Activated CD4-positive, alpha-beta T cell treated with anti-CD3 and anti-CD28 coated beads, Interleukin-2, Interleukin-4, amounts not matched to agents 100 ng/mL and 50 ng/mL, durations not matched to agents 16 hours and 8 hours (primary cell): ENCODE results near the gene NPR1.
"Not testable (repeated sequence)": the region's sequence is repeated elsewhere in the genome, so short reads cannot be mapped to it uniquely, and the experiment has no call there.

Source experiments
- DNase-seq: peaks from one replicate; pipeline ENCODE4 v3.0.0-alpha.2; 2020; ENCODE audit warnings: low spot score

Gene NPR1

DNA sequence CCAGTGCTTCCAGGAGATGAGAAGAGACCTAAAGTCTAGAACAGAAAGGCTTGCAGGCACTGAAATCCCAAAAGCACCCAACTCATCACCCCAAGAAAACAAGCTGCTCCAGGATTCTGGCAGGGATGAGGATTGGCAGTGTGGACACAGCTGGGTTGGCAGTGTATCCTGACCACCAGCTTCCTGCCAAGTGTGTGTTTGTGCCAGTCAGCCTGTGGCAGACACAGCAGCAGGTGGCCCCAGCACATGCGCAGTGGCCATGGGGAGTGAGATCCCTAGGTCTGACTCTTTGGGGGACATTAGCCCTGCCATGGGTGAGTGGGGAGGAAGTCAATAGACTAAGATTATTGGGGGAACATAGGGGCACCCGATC, 28.6 kb upstream of the NPR1 start:
- no peak for DNase-seq

DNA sequence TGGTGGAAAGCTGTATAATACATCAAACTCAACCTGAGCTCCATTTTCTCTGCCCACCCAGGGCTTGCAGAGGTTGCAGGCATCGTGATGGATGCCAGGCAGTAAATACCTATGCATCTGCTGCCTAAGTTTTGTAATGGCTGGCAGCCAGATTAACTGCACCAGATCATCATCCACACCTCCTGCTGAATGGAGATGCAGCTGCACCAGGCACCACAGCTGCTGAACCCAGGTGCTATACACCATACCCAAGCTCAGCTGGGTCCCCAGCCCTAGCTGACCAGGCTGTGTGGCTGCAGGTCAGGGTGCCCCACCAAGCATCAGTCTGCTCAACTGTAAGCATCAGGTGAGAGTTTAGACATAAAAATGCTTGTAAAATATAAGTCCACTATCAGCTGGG, 26.7 kb upstream of the NPR1 start:
- no peak for DNase-seq

DNA sequence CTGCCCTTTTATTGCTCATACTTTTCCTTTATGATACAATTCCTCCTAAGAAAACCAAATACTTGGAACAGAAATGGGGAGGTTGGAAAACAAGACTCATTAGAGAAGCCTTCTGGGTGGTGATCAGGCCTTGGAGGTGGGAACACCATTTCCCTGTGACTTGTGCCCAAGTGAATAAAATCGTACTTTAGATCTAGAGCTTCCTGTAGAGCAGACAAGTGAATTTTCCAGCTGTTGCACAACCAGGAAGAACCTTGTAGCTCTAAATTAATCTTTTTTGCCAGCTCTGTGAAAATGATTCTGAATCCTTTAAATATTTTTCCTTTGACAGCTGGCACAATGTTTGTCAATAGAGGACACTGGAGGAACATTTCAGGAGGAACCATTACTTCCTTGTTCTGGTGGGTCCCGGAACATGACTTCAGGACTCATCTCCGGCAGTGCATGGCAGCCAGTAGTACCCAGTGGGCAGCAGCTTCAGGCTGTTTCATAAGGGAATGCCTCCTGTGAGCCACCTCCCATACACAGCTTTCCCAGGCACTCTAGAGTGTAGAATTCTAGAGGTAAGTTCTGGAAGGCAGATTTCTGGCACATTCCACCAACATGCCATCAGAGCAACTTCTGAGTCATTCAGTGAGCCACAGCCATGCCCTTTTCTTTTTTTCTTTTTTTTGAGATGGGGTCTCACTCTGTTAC, 25.5 kb upstream of the NPR1 start:
- DNase-seq, result no peak

DNA sequence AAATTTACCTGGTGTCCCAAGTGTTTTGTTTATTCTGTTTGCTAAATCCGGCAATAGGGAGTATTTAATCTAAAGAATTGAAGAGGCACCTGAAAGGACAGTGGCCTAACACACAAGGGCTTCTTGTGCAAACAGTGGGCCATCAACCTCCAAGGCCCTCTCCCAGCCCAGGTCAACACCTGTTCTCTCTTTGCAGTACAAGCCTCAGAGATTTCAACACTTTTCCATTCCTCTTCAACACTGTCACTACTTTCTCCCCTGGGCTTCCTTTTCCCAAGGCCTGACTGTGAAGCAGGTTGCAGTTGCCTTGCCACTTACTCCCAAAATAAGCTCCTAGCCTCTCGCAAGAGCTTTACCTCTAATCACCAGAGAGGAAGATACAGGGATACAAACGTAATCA, 23.2 kb upstream of the NPR1 start:
- DNase-seq, result no peak

DNA sequence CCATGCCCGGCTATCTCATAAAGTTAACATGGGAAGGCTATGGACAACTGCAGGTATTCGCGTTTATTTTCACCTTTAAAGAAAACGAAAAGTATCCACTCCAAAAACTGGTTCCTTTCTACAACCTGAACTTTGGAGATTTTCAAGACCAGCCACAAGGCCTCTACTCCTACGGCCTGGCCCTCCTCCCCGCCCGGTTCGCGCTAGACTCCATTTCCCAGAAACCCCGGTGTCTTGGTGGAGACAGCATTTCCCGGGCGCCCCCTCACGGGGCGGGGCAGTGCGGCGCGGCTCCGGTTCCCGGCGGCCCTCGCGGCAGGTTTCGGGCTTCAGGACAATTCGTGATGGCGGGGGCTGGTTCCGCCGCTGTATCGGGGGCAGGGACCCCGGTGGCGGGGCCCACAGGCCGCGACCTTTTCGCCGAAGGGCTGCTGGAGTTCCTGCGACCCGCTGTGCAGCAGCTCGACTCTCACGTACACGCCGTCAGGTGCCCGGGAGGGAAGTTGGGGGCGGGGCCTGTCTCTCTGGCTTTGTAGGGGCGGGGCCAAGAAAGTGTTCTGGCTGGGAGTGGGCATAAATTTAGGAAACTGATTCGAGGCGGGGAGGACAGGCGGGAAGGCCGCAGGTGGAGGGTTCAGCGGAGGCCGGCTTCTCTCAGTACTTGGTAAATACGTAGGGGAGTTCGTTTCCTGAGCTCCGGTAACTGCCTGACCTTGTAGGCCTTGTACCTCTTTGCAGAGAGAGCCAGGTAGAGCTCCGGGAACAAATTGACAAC, 19.9 kb upstream of the NPR1 start, which contains the start of gene SNAPIN:
TSS of gene SNAPIN (plus strand) at position 304 of the 775 bp plus-strand sequence. CDS start at position 345, 41 bp downstream.
- DNase-seq, result peak; percentile 92

DNA sequence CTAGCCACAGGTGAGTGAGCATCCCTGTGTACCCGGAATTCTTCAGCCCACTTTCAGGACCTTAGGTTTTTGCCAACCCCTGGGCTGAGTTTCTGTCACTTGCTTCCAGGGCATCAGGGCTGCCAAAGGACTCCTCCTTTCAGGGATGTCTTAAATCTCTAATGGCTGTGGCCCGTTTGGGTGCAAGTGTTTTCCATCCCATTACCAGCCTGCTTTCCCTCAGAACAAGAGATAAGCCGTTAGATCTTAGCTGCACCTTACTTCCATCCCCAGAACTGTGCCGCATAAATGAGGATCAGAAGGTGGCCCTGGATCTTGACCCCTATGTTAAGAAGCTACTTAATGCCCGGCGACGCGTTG, 19.3 kb upstream of the NPR1 start:
- no peak for DNase-seq

DNA sequence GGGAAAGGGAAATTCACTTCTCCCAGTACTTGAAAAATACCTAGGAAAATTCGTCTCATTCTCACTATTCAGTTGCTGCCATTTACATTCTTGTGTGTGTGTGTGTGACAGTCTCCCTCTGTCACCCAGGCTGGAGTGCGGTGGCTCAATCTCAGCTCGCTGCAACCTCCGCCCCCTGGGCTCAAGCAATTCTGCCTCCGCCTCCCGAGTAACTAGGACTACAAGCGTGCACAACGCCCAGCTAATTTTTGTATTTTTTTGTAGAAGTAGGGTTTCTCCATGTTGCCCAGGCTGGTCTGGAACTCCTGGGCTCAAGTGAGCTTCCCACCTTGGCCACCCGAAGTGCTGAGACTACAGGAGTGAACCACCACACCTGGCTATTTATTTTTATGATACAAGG, 18.8 kb upstream of the NPR1 start:
- no peak for DNase-seq

DNA sequence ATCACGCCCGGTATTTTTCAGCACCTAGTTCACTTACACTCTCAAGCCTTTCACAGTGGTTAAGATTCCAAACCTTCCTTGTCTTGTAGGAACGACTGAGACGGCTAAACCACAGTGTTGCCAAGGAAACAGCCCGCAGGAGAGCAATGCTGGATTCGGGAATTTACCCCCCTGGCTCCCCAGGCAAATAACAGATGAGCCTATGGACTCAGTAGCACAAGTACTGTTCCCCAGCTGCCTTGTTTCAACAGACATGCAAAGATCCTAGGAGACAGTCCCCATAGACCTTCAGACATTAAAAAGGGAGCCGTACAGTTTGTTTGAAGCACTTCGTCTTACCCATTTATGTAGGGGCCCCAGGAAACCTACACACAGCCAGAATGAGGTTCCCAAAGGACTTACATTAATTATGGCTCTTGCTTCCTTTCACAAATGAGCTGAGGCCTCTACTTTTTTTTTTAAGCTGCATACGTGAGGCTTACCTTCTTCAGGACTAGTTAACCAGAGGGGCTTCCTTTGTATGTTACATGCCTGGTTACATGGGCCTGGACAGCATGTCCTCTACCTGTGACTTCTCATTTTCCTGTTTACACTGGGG, 17.3 kb upstream of the NPR1 start:
- DNase-seq, result no peak

DNA sequence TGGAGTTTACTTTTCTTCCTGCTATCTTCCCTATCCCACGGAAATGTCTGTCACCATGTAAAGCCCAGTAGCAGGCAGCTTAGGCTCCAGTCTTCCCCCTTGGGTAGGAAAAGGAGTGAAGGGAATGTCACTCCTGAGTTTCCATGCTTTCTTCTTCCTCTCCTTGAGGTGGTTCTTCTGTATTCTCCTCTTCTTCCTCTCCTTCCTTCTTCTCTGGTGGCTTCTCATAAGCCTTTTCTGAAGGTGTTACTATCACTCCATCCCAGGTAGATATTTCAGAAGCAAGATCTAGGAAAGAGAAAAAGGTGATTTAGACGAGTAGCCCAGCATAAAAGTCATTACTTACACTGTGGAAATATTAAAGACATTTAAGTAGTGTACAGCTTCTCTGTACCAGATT, 16.2 kb upstream of the NPR1 start:
- DNase-seq, result no peak

DNA sequence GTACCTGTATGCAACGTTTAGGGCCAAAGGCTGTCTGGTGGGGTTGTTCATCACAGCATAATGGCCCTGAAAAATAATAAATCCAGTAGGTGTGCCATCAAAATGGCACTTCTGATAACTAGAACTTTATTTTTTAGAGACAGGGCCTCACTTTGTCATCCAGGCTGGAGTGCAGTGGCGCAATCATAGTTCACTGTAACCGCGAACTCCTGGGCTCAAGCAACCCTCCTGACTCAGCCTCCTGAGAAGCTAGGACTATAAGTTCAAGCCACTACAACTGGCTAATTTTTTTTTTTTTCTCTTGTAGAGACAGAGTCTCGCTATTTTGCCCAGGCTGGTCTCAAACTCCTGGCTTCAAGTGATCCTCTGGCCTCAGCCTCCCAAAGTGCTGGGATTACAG, 15.3 kb upstream of the NPR1 start:
- no peak for DNase-seq

DNA sequence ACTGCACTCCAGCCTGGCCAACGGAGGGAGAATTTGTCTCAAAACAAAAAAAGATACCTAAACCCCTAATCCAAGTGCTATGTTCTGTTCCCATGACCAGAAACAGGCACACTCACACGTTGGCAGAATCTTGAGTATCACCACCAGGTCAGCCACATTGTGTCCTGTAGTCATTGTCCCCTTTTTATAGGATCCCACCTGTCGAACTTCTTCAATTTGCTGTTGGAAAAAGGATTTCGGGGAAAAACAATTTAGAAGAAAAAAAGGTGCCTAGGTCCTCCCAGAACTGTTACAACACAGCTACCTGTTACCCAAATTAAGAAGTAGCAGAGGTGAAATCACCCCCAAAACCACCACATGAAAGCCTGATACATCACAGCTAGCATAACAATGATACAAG, 11.0 kb upstream of the NPR1 start:
- DNase-seq, result no peak

DNA sequence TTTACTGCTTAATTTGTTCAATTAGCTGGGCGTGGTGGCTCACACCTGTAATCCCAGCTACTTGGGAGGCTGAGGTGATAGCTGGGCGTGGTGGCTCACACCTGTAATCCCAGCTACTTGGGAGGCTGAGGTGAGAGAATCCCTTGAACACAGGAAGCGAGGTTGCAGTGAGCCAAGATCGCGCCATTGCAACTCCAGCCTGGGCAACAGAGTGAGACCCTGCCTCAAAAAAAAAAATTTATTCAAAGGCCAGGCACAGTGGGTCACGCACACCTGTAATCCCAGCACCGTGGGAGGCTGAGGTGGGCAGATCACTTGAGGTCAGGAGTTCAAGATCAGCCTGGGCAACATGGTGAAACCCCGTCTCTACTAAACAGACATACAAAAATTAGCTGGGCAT, 9.8 kb upstream of the NPR1 start:
- not testable (repeated sequence) for DNase-seq

DNA sequence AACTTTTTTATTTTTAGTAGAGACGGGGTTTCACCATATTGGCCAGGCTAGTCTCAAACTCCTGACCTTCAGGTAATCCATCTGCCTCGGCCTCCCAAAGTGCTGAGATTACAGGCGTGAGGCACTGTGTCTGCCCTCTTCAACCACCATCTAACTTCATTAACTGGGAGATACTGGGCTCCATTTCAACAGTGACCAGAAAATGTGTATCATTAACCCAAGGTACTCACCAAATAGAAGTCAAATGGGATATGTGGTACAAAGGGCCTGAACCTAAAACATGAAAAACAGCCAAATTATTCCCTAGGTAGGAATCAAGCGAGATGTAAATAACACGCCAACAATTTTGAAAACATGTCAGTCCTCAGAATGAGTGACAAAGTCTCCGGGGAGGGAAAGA, 8.9 kb upstream of the NPR1 start:
- no peak for DNase-seq

DNA sequence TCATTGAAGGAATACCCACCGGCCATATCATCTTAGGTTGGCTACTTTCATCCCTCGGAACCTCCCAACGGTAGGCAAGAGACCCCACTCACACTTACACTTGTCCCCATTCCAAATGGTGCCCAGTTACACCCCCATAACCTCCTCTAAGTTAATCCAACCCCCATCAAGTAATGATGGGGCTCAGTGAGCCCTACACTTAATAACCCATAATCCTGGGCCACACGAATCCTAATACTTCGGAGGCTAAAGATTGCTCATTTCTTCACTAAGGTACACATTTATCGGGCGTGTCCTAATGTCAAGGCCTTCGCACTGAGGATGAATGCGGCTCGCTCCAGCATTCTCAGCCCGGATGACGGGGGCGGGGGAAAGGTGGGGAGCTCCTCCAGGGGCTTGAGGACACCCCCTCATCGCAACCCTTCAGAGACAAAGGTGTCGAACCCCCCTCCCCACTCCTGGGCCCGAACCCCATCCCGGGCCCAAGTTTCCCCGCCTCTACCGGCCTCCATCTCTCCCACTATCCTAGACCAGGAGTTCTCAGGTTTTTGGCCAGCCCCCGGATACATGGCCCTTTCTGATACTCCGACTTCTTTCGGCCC, 8.1 kb upstream of the NPR1 start:
- no peak for DNase-seq

DNA sequence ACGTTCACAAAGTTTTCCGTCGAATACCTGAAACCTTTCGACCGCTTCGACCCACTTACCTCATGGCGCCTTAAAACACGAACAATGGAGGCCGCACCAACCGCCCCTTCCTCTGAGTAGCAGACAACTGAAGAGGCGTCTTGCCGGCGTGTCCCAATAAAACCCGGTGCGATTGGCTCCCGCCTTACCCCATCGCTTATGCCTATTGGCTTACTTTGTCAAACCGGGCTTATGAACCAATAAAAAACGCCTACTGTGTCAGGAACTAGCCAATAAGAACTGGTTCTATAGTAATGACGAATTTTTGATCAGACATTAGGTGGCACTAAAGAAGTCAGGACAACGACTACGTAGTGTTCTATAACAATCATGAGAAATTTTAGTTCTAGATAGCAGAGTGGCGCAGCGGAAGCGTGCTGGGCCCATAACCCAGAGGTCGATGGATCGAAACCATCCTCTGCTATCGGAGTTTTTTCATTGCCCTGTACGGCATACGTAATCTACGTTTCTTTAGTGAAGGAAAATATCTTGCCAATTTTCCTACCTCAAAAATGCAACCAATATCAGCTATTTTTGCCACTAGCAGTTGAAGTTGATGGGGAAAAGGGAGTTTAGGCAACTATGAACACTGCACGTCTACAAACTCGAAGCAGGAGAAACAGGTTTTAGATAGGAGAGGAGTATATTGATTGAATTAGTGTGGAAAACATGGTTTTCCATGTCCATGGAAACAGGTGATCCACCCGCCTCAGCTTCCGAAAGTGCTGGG, 7.4 kb upstream of the NPR1 start, which contains the start of gene ILF2:
TSS of gene ILF2 (minus strand) at position 135 of the 769 bp plus-strand sequence. CDS start at position 64, 71 bp downstream.
- peak; percentile 99 for DNase-seq

DNA sequence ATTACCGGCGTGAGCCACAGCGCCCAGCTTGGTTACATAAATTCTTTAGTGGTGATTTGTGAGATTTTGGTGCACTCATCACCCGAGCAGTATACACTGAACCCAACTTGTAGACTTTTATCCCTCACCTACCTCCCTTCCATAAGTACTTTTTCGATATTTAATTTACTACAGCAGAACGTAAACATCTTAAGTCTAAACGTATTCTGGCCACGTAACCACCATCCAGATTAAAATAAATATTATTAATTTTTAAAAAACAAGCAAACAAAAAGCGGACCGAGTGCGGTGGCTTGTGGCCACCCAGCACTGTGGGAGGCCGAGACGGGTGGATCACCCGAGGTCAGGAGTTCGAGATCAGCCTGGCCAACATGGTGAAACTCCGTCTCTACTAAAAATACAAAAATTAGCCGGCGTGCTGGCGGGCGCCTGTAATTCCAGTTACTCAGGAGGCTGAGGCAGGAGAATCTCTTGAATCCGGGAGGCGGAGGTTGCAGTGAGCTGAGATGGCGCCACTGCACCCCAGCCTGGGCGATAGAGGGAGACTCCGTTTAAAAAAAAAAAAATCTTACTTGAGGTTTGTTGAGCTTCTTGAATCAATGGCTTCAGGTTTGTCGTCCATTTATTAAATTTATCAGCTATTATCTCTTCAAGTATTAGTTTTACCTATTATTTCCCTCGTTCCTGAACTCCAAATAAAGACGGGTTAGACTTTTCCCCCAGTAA, 6.7 kb upstream of the NPR1 start:
- peak; percentile 62 for DNase-seq

DNA sequence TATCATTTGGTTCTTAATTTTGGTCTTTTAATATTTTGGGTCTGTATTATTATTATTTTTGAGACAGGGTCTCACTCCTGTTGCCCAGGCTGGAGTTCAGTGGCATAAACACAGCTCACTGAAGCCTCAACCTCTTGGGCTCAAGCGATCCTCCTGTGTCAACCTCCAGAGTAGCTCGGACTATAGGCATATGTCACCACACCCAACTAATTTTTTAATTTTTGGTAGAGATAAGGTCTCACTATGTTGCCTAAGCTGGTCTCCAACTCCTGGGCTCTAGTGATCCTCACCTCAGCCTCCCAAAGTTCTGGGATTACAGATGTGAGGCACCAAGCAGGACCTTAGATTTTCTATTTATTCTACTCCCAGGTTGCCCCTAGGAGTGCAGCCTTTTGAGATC, 5.0 kb upstream of the NPR1 start:
- no peak for DNase-seq

DNA sequence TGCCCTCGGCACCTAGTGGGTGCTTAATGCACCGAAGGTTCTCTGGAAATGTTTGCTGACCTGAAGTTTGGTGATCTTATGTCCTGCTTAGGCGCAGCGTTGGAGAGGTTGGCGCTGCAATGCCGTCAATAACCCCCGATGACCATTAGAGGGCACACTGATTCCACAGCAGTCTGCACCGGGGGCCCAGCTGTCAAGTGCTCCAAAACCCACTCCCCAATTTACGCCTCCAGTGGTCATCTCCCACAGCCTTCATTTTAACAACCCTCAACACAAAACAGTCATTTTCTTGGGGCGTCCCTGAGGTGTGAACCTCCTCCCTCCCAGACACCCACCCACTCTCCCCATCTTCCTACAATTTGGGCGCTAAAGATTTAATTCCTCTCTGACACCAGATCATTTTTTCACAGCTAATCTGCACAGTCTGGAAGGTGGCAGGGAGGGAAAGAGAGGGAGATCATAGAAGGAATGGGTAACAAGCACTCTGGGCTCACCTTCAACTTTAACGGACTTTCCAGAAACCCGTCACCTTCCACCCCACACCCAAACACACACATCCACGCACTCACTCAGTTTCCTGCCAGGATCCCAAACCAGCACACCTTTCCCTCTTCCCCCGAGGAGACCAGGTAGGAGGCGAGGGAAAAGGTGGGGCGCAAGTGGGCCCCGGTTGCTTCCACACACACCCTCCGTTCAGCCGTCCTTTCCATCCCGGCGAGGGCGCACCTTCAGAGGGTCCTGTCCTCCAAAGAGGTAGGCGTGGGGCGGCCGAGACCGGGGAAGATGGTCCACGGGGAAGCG, 570 bp upstream of the NPR1 start:
- DNase-seq, result peak; percentile 54

DNA sequence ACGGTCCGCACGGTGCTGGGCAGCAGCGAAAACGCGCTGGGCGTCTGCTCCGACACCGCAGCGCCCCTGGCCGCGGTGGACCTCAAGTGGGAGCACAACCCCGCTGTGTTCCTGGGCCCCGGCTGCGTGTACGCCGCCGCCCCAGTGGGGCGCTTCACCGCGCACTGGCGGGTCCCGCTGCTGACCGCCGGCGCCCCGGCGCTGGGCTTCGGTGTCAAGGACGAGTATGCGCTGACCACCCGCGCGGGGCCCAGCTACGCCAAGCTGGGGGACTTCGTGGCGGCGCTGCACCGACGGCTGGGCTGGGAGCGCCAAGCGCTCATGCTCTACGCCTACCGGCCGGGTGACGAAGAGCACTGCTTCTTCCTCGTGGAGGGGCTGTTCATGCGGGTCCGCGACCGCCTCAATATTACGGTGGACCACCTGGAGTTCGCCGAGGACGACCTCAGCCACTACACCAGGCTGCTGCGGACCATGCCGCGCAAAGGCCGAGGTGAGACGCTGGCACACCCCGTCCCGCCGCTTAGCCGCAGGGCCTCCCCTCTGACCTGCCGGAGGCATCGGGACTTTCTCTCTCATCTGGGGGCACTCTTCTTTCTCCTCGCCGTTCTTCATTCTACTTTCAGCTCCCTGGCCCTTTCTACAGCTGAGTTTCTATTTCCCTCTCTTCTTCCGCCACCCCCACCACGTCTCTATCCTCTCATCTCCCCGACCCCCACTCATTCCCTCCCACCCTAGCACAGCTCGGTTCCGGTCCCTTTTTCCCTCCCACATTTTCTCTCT, 1.0 kb downstream of the NPR1 start:
- no peak for DNase-seq

DNA sequence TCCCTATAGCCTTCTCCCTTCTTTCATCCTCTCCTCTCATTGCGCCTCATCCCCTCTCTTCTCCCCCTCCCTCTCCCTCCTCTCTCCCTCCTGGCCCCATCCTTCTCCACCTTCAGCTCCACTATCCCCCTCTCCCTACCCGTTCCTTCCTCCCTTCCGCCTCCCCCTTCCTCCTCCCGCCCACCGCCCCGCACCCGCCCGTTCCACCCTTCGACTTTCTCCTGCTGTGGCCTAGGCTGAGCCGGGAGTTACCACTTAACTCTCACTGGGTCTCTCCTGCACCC, 1.6 kb downstream of the NPR1 start:
- no peak for DNase-seq
